GM12878 (cell line): ENCODE measurements around the gene LRP1B. TPM values are rescaled to one million over a fixed set of nuclear protein-coding genes. Genes with fewer than 3 reads are reported as not detected.

Experiments
- ATAC-seq: fragments of 200-7000 bp; cut with Tn5 transposase; 3 replicates; pipeline ENCODE4 v1.9.1; 2020; ENCODE audit warnings: mild to moderate bottlenecking, moderate library complexity
- BruUV-seq: library from RNA; stranded (reverse); fragments of 400-500 nt; replicated peaks from 2 replicates; lab custom pipeline; 2021; lab: Mats Ljungman, UMichigan
- CTCF ChIA-PET: fragments of 300-600 bp; sonication (Branson Sonifier 250); formaldehyde crosslinking; extraction: SDS; loops from one replicate; lab custom pipeline; 2021; ENCODE audit warnings: inconsistent platforms; lab: Yijun Ruan, JAX
- POLR2A ChIA-PET: fragments of 350-600 bp; formaldehyde crosslinking; extraction: SDS; loops from one replicate; lab custom pipeline; 2021; ENCODE audit warnings: inconsistent platforms; lab: Charles Lee
- RAD21 ChIA-PET: fragments of 300-600 bp; sonication (Branson Sonifier 250); formaldehyde crosslinking; loops from one replicate; lab custom pipeline; 2023; ENCODE audit warnings: antibody characterized with exemption; ENCODE audit not compliant: unreplicated experiment; lab: Charles Lee
- SMC1A ChIA-PET: fragments of 300-600 bp; sonication (Branson Sonifier 250); formaldehyde crosslinking; loops from one replicate; lab custom pipeline; 2023; ENCODE audit not compliant: unreplicated experiment, uncharacterized antibody; lab: Charles Lee
- DNase-seq: peaks from one replicate; pipeline ENCODE4 v3.0.0-alpha.2; 2011; ENCODE audit warnings: low read depth, low spot score
- FAIRE-seq: peaks from 3 replicates; lab custom pipeline; 2011; peaks lifted over from hg19 to GRCh38; lab: Jason Lieb, UNC
- H2AFZ ChIP-seq: 2 replicates; pipeline ENCODE4 v1.6.0; 2011; ENCODE audit warnings: low read depth, low read length, control low read depth; ENCODE audit not compliant: control insufficient read depth
- H3K27ac ChIP-seq: 2 replicates; pipeline ENCODE4 v1.5.1; 2011; ENCODE audit warnings: control low read depth; ENCODE audit not compliant: control insufficient read depth, insufficient read depth
- H3K27me3 ChIP-seq, 2 experiments: replicated peaks in 1 of 2; 2 replicates each; pipeline versions ENCODE4 v1.6.0 to v1.6.1; 2011; ENCODE audit warnings: low read length in 1 of 2; ENCODE audit not compliant: control insufficient read depth in 2 of 2, insufficient read depth in 2 of 2
- H3K36me3 ChIP-seq, 2 experiments: 2 replicates each; pipeline ENCODE4 v1.5.1; 2011; ENCODE audit warnings: low read length in 1 of 2; ENCODE audit not compliant: control insufficient read depth in 2 of 2, insufficient read depth in 2 of 2
- H3K4me1 ChIP-seq: 2 replicates; pipeline ENCODE4 v1.6.1; 2011; ENCODE audit warnings: mild to moderate bottlenecking, low read length, moderate library complexity, mixed read lengths; ENCODE audit not compliant: control insufficient read depth, insufficient read depth
- H3K4me2 ChIP-seq: 2 replicates; pipeline ENCODE4 v1.6.0; 2011; ENCODE audit warnings: control low read depth; ENCODE audit not compliant: control insufficient read depth, insufficient read depth
- H3K4me3 ChIP-seq: fragments of 200-600 bp; sonication (generic); 2 replicates; pipeline ENCODE4 v1.5.1; 2016
- H3K79me2 ChIP-seq: 2 replicates; pipeline ENCODE4 v1.6.0; 2011; ENCODE audit warnings: low read length; ENCODE audit not compliant: control insufficient read depth, insufficient read depth
- H3K9ac ChIP-seq: 2 replicates; pipeline ENCODE4 v1.8.0; 2011; ENCODE audit warnings: low read length, control low read depth, mixed read lengths; ENCODE audit not compliant: control insufficient read depth, insufficient read depth
- H3K9me3 ChIP-seq: replicated peaks from 3 replicates; pipeline ENCODE4 v1.5.1; 2011; ENCODE audit warnings: mild to moderate bottlenecking, low read length; ENCODE audit not compliant: control insufficient read depth, insufficient read depth
- H4K20me1 ChIP-seq: 2 replicates; pipeline ENCODE4 v1.6.0; 2011; ENCODE audit not compliant: control insufficient read depth, insufficient read depth
- BHLHE40 ChIP-seq, 2 experiments: fragments of 450-650 bp in 1 of 2; IDR thresholded peaks; 2 replicates each; pipeline ENCODE4 v1.6.1; 2011 to 2017; ENCODE audit warnings: low read depth in 2 of 2, borderline replicate concordance in 1 of 2, improper control_type of control experiment in 1 of 2, low read length in 1 of 2, mild to moderate bottlenecking in 1 of 2
- E2F4 ChIP-seq: IDR thresholded peaks from 2 replicates; pipeline ENCODE4 v1.6.1; 2012; ENCODE audit warnings: low read depth, low read length, improper control_type of control experiment
- E2F8 ChIP-seq: fragments of 450-650 bp; IDR thresholded peaks from 2 replicates; pipeline ENCODE4 v1.6.1; 2018; ENCODE audit warnings: mild to moderate bottlenecking, low read depth, moderate library complexity; ENCODE audit not compliant: partially characterized antibody
- WGBS: methylation state at CpG from one replicate; pipeline ENCODE4 v1.1.6; 2016; ENCODE audit warnings: low lambda C conversion rate; ENCODE audit not compliant: insufficient replicate concordance, insufficient coverage; ENCODE audit errors: missing lambda C conversion rate; 5-methylcytosine and 5-hydroxymethylcytosine counted together
- in situ Hi-C: fragments of 300-500 bp; cut with MboI; formaldehyde crosslinking; loops from 9 replicates; pipeline ENCODE4 v1.14.3; 2018; ENCODE audit warnings: mixed read lengths
- intact Hi-C: fragments of 100-400 bp; cut with micrococcal nuclease; formaldehyde crosslinking; loops from one replicate; pipeline ENCODE4 v1.14.2; 2022; ENCODE audit not compliant: unreplicated experiment
- polyA plus RNA-seq, 11 experiments: library from polyadenylated mRNA; depleted of rRNA in 4 of 11; unstranded in 6 of 11; stranded (reverse) in 5 of 11; fragments of >200 nt; fragmentation: Nextera tagmentation in 4 of 11; fragmentation: Illumina TruSeq in 1 of 11; extraction: Ambion mirVana in 4 of 11; extraction: Trizol in 1 of 11; gene quantifications; 1 replicate in 1 of 11; 2 replicates in 10 of 11; pipeline versions ENCODE4 v1.2.1 to v1.2.3, GENCODE V29; 2011 to 2016; ENCODE audit warnings: inconsistent platforms in 2 of 11, missing spikeins in 2 of 11, low read depth in 1 of 11
- total RNA-seq, 4 experiments: library from RNA; depleted of rRNA in 3 of 4; stranded (reverse); fragments of >200 nt in 3 of 4; fragmentation: Illumina TruSeq in 1 of 4; extraction: Trizol in 1 of 4; gene quantifications; 2 replicates each; pipeline versions ENCODE4 v1.2.1 to v1.2.3, GENCODE V29; 2013 to 2021

LRP1B gene
- total and polyA plus RNA-seq, 10 of the 15 experiments (the other 5 are each of a cell fraction or from before 2014, with no cell fraction given), result under 0.01 to 0.06 (median 0.03) TPM; not detected in 5

- TF ChIP-seq E2F8, result no peak
Measured at GRCh38 chr2:141711627-141712026, 419.2 kb downstream of the LRP1B start (continued).

- no peak overlapping the region for H3K27ac ChIP-seq
- H3K4me2 ChIP-seq, result no peak overlapping the region
- no peaks in the 10 kb centered on the region for H3K79me2 ChIP-seq
- H3K27me3 ChIP-seq, result no peaks in the 10 kb centered on the region
- no peak for FAIRE-seq
- 15% methylated on average over 3 of the region's 3 CpGs for WGBS
- H3K4me3 ChIP-seq, result no peak overlapping the region
- POLR2A ChIA-PET, result no interaction called here
- BruUV-seq, result no TSS peak
- in situ Hi-C loops, result no loop called here
- H3K36me3 ChIP-seq, result no peaks in the 10 kb centered on the region
- TF ChIP-seq E2F4 (no peak), BHLHE40 (IDR thresholded peaks at IDR 0.05; ENCODE audit: borderline replicate concordance in 1 of 2, low read depth in 2 of 2, low read length in 1 of 2) (no peak)
- TF ChIP-seq, all 136 proteins: peak for 0
- Histone ChIP-seq H2AFZ (no peak overlapping the region), H3K9me3 (no peaks in the 10 kb centered on the region), H3K9ac (no peak overlapping the region), H4K20me1 (no peaks in the 10 kb centered on the region), H3K4me1 (no peaks in the 10 kb centered on the region)
- DNase-seq (no peak), ATAC-seq (no peak)
- ChIA-PET CTCF (no interaction called here), RAD21 (no interaction called here), SMC1A (no interaction called here)
- intact Hi-C loops, result no loop called here
Measured at GRCh38 chr2:141710589-141711239, 420.1 kb downstream of the LRP1B start.
